HepG2 (cell line): ENCODE measurements around the gene SMAD1. TPM values are rescaled to one million over a fixed set of nuclear protein-coding genes. Genes with fewer than 3 reads are reported as not detected.

ENCODE experiments used
- ATAC-seq: fragments of 200-7000 bp; cut with Tn5 transposase; 3 replicates; pipeline ENCODE4 v1.9.1; 2020; ENCODE audit warnings: mild to moderate bottlenecking, moderate library complexity
- BruUV-seq: library from RNA; stranded (reverse); fragments of 400-500 nt; replicated peaks from 2 replicates; lab custom pipeline; 2021; lab: Mats Ljungman, UMichigan
- CTCF ChIA-PET: fragments of 300-600 bp; formaldehyde crosslinking; extraction: SDS; loops from one replicate; lab custom pipeline; 2021; ENCODE audit warnings: low total read pairs, inconsistent platforms, low intra/inter-chr PET ratio; lab: Yijun Ruan, JAX
- POLR2A ChIA-PET: fragments of 350-600 bp; sonication (Branson Sonifier 250); formaldehyde crosslinking; loops from one replicate; lab custom pipeline; 2020; ENCODE audit warnings: antibody characterized with exemption, inconsistent platforms; lab: Yijun Ruan, JAX
- DNase-seq: peaks from one replicate; pipeline ENCODE4 v3.0.0-alpha.2; 2015; ENCODE audit warnings: low spot score
- FAIRE-seq: peaks from 3 replicates; lab custom pipeline; 2011; peaks lifted over from hg19 to GRCh38; lab: Jason Lieb, UNC
- H2AFZ ChIP-seq: one replicate; pipeline ENCODE4 v1.6.1; 2011; ENCODE audit warnings: low read length, inconsistent platforms
- H3K27ac ChIP-seq: fragments of 300-600 bp; 3 replicates; pipeline ENCODE4 v1.8.0; 2011; ENCODE audit warnings: mixed run types, mild to moderate bottlenecking, mixed read lengths, low read length, inconsistent platforms; ENCODE audit not compliant: insufficient read depth; ENCODE audit errors: extremely low read length
- H3K27me3 ChIP-seq, 2 experiments: fragments of 200-600 bp in 1 of 2; 2 replicates in 1 of 2; 3 replicates in 1 of 2; pipeline versions ENCODE4 v1.6.0 to v1.8.0; 2011; ENCODE audit warnings: low read length in 2 of 2, mild to moderate bottlenecking in 2 of 2, moderate library complexity in 2 of 2, inconsistent platforms in 1 of 2; ENCODE audit not compliant: insufficient read depth in 2 of 2, control insufficient read depth in 1 of 2
- H3K36me3 ChIP-seq, 2 experiments: fragments of 200-600 bp in 1 of 2; replicated peaks in 1 of 2; 2 replicates in 1 of 2; 3 replicates in 1 of 2; pipeline versions ENCODE4 v1.5.1 to v1.8.0; 2011; ENCODE audit warnings: low read length in 2 of 2, inconsistent platforms in 1 of 2; ENCODE audit not compliant: insufficient read depth in 2 of 2, control insufficient read depth in 1 of 2
- H3K4me1 ChIP-seq: 2 replicates; pipeline ENCODE4 v1.5.1; 2012; ENCODE audit warnings: low read length, inconsistent platforms; ENCODE audit not compliant: insufficient read depth
- H3K4me2 ChIP-seq: 2 replicates; pipeline ENCODE4 v1.6.0; 2011; ENCODE audit warnings: low read depth, low read length, inconsistent platforms
- H3K4me3 ChIP-seq, 3 experiments: fragments of 200-600 bp in 1 of 3; sonication (generic), shearing (Covaris generic) in 1 of 3; replicated peaks in 1 of 3; 2 replicates each; pipeline ENCODE4 v1.5.1; 2011 to 2016; ENCODE audit warnings: low read length in 3 of 3, inconsistent platforms in 2 of 3, low read depth in 2 of 3, mild to moderate bottlenecking in 2 of 3, control low read depth in 1 of 3, mixed read lengths in 1 of 3; ENCODE audit not compliant: insufficient read depth in 1 of 3
- H3K79me2 ChIP-seq: one replicate; pipeline ENCODE4 v1.6.1; 2011; ENCODE audit warnings: low read length, inconsistent platforms; ENCODE audit not compliant: insufficient read depth
- H3K9ac ChIP-seq: 2 replicates; pipeline ENCODE4 v1.6.0; 2011; ENCODE audit warnings: mild to moderate bottlenecking, low read depth, low read length, inconsistent platforms; ENCODE audit not compliant: insufficient read depth
- H3K9me3 ChIP-seq: 2 replicates; pipeline ENCODE4 v1.5.1; 2012; ENCODE audit warnings: mild to moderate bottlenecking, low read length
- H4K20me1 ChIP-seq: 2 replicates; pipeline ENCODE4 v1.6.0; 2011; ENCODE audit warnings: inconsistent platforms, mild to moderate bottlenecking, low read length, moderate library complexity; ENCODE audit not compliant: insufficient read depth
- CEBPB ChIP-seq: IDR thresholded peaks from 2 replicates; pipeline ENCODE4 v1.6.1; 2011; ENCODE audit warnings: low read depth, low read length, improper control_type of control experiment, borderline replicate concordance
- DNMT3B ChIP-seq: conservative IDR thresholded peaks from 2 replicates; pipeline ENCODE4 v1.6.1; 2016; ENCODE audit warnings: missing biosample characterization, control low read depth
- KAT2B ChIP-seq: fragments of 150-350 bp; IDR thresholded peaks from 2 replicates; pipeline ENCODE4 v1.6.1; 2014; ENCODE audit warnings: low read depth, low read length, borderline replicate concordance
- KLF11 ChIP-seq: IDR thresholded peaks from 2 replicates; pipeline ENCODE4 v1.6.1; 2016; ENCODE audit warnings: missing compliant biosample characterization
- PCBP1 ChIP-seq: fragments of 200-400 bp; formaldehyde crosslinking; IDR thresholded peaks from 2 replicates; pipeline ENCODE4 v1.6.1; 2017; ENCODE audit warnings: mild to moderate bottlenecking, low read depth, low read length, borderline replicate concordance
- SOX13 ChIP-seq, 3 experiments: fragments of 450-650 bp in 1 of 3; sonication (generic) in 1 of 3; formaldehyde crosslinking in 1 of 3; IDR thresholded peaks in 2 of 3; conservative IDR thresholded peaks in 1 of 3; 2 replicates each; pipeline versions ENCODE4 v1.5.0 to v1.6.1; 2016 to 2020; ENCODE audit warnings: antibody characterized with exemption in 1 of 3, mild to moderate bottlenecking in 1 of 3, missing compliant biosample characterization in 1 of 3, missing genetic modification reagents in 1 of 3, moderate library complexity in 1 of 3
- SRF ChIP-seq: IDR thresholded peaks from 2 replicates; pipeline ENCODE4 v1.6.1; 2011; ENCODE audit warnings: mild to moderate bottlenecking, low read depth, low read length, moderate library complexity
- ZFP82 ChIP-seq: sonication (generic); formaldehyde crosslinking; IDR thresholded peaks from 2 replicates; pipeline ENCODE4 v1.5.1; 2020; ENCODE audit warnings: mild to moderate bottlenecking, missing genetic modification reagents, borderline replicate concordance
- ZNF7 ChIP-seq: IDR thresholded peaks from 2 replicates; pipeline ENCODE4 v1.6.1; 2016; ENCODE audit warnings: missing biosample characterization, missing genetic modification reagents
- WGBS: methylation state at CpG from one replicate; pipeline ENCODE4 v1.1.6; 2017; ENCODE audit warnings: low lambda C conversion rate; 5-methylcytosine and 5-hydroxymethylcytosine counted together
- in situ Hi-C: cut with HindIII; loops from 2 replicates; pipeline ENCODE4 v1.10.0; 2017; ENCODE audit warnings: low pct_unique_long_range_greater_than_20kb; ENCODE audit not compliant: extremely low pct_ligation_motif_present
- intact Hi-C: fragments of 100-400 bp; cut with micrococcal nuclease; formaldehyde crosslinking; loops from one replicate; pipeline ENCODE4 v1.10.0; 2022; ENCODE audit not compliant: unreplicated experiment
- polyA plus RNA-seq, 8 experiments: library from polyadenylated mRNA; depleted of rRNA in 3 of 8; stranded (reverse) in 7 of 8; unstranded in 1 of 8; fragments of >200 nt; fragmentation: Illumina TruSeq in 4 of 8; extraction: Trizol in 4 of 8; gene quantifications; 2 replicates each; pipeline versions ENCODE4 v1.2.1 to v1.2.3, GENCODE V29; 2011 to 2016; ENCODE audit warnings: low read depth in 4 of 8, missing spikeins in 1 of 8, mixed read lengths in 1 of 8; ENCODE audit not compliant: insufficient read depth in 1 of 8
- total RNA-seq, 5 experiments: library from RNA; depleted of rRNA; stranded (reverse); fragments of >200 nt; fragmentation: Illumina TruSeq; extraction: Trizol; gene quantifications; 2 replicates each; pipeline ENCODE4 v1.2.3, GENCODE V29; 2016; ENCODE audit warnings: low read depth in 1 of 5
- TF ChIP-seq, protein P1 (sequence below): sonication (generic); formaldehyde crosslinking; IDR thresholded peaks from 2 replicates; pipeline ENCODE4 v1.5.0; 2020; ENCODE audit warnings: missing genetic modification reagents

The SMAD1 gene
- total and polyA plus RNA-seq, 2 of the 13 experiments (the other 11 are each of a cell fraction or from before 2014, with no cell fraction given): 12.7 to 16.6 TPM

DNA sequence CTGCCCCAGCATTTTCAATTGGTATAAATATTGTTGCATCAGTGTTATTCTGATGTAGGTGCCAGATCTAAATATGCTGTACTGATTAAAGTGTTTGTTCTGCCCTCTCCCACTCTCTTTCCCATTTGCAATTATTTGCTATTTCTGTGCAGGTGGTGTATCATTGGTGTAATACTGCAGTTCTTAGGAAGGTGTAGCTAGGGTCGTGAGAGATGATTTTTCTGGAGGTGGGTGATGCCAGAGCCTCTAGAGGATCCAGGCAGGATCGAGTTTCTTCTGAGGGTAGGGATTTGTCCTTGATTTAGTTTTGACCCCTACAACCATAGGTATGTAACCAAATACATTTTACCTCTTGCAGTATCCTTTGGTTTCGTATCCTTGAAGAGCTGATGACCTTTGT lies 1.9 kb downstream of the SMAD1 start:
- FAIRE-seq: no peak
- Histone ChIP-seq H3K9ac (no peak overlapping the region), H3K79me2 (peaks cover 42% of the 10 kb centered on the region), H3K4me1 (peaks cover 48% of the 10 kb centered on the region), H3K36me3 (no peaks in the 10 kb centered on the region), H3K4me3 (peak overlapping the region; percentile 81 to 83 (median 82); a peak in 3 of 6 replicates), H3K4me2 (peak overlapping the region; percentile 95), H3K27me3 (no peaks in the 10 kb centered on the region; a peak in 1 of 5 replicates), H2AFZ (no peak overlapping the region), H3K27ac (no peak overlapping the region), H4K20me1 (no peaks in the 10 kb centered on the region), H3K9me3 (no peaks in the 10 kb centered on the region)
- no TSS peak for BruUV-seq
- POLR2A ChIA-PET: interaction anchor here (0.8 to 1.4 kb wide), 2 partner anchors 9 to 10 kb away, joined by 3 to 4 read pairs; no protein-coding TSS in a partner anchor
- CTCF ChIA-PET: no interaction called here
- TF ChIP-seq, protein P1, sequence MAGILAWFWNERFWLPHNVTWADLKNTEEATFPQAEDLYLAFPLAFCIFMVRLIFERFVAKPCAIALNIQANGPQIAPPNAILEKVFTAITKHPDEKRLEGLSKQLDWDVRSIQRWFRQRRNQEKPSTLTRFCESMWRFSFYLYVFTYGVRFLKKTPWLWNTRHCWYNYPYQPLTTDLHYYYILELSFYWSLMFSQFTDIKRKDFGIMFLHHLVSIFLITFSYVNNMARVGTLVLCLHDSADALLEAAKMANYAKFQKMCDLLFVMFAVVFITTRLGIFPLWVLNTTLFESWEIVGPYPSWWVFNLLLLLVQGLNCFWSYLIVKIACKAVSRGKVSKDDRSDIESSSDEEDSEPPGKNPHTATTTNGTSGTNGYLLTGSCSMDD (CRISPR knock-in tag): no peak
- TF ChIP-seq PCBP1 (no peak), DNMT3B (no peak), CEBPB (no peak), SRF (no peak), SOX13 (IDR thresholded peaks at IDR 0.05) (no peak), SOX13 (CRISPR knock-in tag; conservative IDR thresholded peaks at IDR 0.05 in 1 of 2, IDR thresholded peaks at IDR 0.05 in 1 of 2) (no peak), KLF11 (no peak), ZNF7 (CRISPR knock-in tag) (no peak), ZFP82 (CRISPR knock-in tag) (no peak), KAT2B (no peak)
- WGBS: 63% methylated on average over 3 of the region's 3 CpGs
- in situ Hi-C loops: no loop called here
- no peak for DNase-seq
- ATAC-seq: no peak
- intact Hi-C loops: loop anchor here (2.0 to 5.0 kb wide), 5 partner anchors 15 to 301 kb away; partner anchors contain the start of genes MMAA and OTUD4
